Neural cell (in vitro differentiated cells): ENCODE data around the gene ZNF483.

Source experiments
- EP300 ChIP-seq: fragments of 450-650 bp; conservative IDR thresholded peaks from 2 replicates; pipeline ENCODE4 v1.6.1; 2014; ENCODE audit warnings: antibody characterized with exemption, mild to moderate bottlenecking, moderate library complexity; ENCODE audit not compliant: poor library complexity, severe bottlenecking
- TF ChIP-seq, protein P1 (sequence below): fragments of 450-650 bp; IDR thresholded peaks from 2 replicates; pipeline ENCODE4 v1.5.1; 2014; ENCODE audit warnings: antibody characterized with exemption, mild to moderate bottlenecking, moderate library complexity; ENCODE audit not compliant: poor library complexity, severe bottlenecking
- TF ChIP-seq, protein P2 (sequence below): IDR thresholded peaks from 2 replicates; pipeline ENCODE4 v1.6.1; 2012; ENCODE audit warnings: borderline replicate concordance

DNA sequence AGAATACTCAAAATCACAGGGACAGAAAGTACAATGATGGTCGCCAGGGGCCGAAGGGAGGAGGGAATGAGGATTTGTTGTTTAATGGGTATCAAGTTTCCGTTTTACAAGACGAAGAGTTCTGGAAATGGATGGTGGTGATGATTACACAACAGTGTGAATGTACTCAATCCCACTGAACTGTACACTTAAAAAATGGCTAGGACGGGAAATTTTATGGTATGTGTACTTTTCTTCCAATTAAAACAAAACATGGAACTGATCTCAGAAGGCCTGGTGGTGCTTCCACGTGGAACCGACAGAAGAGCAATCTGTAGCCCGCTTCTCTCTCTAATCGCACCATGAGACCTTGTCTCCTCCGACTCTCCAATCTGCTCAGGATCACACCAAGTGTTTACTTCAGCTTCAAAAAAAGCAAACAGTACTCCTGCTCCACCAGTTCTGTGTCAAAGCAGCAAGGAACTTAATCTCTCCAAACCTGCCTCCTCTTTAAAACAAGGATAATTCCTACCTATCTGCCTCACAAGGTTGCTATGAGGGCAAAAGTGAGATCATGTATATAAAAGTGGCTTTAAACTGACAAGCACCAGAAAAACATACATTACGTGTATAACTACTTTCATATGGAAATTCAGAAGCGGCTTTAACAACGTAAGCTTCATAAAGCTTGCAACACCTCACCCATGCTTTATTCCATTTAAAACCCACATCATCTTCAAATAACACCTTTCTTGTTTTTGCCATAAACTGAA, 42.9 kb upstream of the ZNF483 start:
- TF ChIP-seq EP300, result no peak
- TF ChIP-seq, protein P1, sequence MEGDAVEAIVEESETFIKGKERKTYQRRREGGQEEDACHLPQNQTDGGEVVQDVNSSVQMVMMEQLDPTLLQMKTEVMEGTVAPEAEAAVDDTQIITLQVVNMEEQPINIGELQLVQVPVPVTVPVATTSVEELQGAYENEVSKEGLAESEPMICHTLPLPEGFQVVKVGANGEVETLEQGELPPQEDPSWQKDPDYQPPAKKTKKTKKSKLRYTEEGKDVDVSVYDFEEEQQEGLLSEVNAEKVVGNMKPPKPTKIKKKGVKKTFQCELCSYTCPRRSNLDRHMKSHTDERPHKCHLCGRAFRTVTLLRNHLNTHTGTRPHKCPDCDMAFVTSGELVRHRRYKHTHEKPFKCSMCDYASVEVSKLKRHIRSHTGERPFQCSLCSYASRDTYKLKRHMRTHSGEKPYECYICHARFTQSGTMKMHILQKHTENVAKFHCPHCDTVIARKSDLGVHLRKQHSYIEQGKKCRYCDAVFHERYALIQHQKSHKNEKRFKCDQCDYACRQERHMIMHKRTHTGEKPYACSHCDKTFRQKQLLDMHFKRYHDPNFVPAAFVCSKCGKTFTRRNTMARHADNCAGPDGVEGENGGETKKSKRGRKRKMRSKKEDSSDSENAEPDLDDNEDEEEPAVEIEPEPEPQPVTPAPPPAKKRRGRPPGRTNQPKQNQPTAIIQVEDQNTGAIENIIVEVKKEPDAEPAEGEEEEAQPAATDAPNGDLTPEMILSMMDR, result no peak
- TF ChIP-seq, protein P2, sequence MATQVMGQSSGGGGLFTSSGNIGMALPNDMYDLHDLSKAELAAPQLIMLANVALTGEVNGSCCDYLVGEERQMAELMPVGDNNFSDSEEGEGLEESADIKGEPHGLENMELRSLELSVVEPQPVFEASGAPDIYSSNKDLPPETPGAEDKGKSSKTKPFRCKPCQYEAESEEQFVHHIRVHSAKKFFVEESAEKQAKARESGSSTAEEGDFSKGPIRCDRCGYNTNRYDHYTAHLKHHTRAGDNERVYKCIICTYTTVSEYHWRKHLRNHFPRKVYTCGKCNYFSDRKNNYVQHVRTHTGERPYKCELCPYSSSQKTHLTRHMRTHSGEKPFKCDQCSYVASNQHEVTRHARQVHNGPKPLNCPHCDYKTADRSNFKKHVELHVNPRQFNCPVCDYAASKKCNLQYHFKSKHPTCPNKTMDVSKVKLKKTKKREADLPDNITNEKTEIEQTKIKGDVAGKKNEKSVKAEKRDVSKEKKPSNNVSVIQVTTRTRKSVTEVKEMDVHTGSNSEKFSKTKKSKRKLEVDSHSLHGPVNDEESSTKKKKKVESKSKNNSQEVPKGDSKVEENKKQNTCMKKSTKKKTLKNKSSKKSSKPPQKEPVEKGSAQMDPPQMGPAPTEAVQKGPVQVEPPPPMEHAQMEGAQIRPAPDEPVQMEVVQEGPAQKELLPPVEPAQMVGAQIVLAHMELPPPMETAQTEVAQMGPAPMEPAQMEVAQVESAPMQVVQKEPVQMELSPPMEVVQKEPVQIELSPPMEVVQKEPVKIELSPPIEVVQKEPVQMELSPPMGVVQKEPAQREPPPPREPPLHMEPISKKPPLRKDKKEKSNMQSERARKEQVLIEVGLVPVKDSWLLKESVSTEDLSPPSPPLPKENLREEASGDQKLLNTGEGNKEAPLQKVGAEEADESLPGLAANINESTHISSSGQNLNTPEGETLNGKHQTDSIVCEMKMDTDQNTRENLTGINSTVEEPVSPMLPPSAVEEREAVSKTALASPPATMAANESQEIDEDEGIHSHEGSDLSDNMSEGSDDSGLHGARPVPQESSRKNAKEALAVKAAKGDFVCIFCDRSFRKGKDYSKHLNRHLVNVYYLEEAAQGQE, result no peak
